Smooth muscle cell of the brain vasculature (primary cell): Measurements from ENCODE around the gene MRPL39.

Source experiments
- DNase-seq: peaks from one replicate; pipeline ENCODE4 v3.0.0-alpha.2; 2012; ENCODE audit warnings: low read depth, low spot score

MRPL39 gene

GRCh38 chr21:25537174-25537573, 70.1 kb downstream of the MRPL39 start:
- DNase-seq = no peak

DNA sequence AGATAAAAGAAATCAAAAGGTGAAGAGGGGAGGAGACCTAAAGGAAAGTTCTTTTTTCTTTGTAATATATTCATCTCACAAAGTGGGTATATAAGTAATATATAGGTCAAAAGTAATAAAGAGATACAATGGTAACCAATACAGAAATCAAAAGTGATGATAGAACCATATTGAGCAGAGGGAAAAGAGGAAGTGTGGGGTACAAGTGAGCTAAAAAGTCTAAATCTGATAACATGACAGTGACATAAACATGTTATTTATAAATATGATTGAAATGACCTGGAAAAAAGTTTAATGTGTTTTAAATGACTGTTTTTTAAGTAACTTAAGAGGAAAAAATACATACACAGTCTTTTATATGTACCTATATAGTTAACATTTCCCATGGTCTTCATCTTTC, 70.5 kb downstream of the MRPL39 start:
- DNase-seq = no peak

DNA sequence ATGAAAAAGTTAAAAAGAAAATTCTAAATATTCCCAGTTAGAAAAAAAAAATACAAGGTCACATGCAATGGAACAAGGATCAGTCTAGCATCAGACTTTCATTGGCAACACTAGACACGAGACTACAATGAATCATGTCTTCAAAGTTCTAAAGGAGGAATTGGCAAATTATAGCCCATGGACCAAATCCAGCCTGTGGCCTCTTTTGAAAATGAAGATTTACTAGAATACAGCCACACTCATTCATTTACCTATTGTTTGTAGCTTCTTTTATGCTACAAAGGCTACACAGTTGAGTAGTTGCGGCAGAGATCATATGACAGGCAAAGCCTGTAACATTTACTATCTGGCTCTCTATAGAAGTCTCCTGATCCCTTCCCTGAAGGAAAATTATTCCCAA, 71.4 kb downstream of the MRPL39 start:
- DNase-seq = no peak
